Measurements from ENCODE around the gene SLC35G3. TPM values are rescaled to one million over a fixed set of nuclear protein-coding genes. Genes with fewer than 3 reads are reported as not detected.

Gene SLC35G3
- total RNA-seq, 1 donor from 2014 or later = not detected

DNA sequence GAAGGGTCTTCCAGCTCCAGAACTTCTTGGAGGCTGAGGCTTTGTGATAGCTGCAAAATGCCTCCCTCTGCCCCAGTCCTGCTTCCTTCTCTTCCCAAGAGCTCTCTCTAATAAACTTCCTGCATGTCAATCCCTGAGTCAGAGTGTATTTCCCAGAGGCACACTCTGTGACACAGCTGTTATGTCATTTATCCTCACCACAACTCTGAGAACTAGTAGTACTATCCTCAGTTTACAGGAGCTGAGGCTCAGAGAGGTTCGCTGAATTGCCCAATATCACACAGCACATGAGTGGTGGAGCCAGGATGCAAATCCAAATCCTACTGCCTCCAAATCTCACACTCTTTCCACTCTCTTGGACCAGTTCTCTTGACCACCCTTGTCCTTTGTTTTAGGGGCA, 26.5 kb downstream of the SLC35G3 start:
- Histone ChIP-seq H3K4me3 (no peak overlapping the region), H3K27me3 (ENCODE audit: low read depth) (no peaks in the 10 kb centered on the region), H3K4me1 (peaks cover 4% of the 10 kb centered on the region), H3K9me3 (replicated peaks) (no peaks in the 10 kb centered on the region), H3K27ac (replicated peaks) (no peak overlapping the region), H3K36me3 (peaks cover 63% of the 10 kb centered on the region)
- TF ChIP-seq, protein P1, sequence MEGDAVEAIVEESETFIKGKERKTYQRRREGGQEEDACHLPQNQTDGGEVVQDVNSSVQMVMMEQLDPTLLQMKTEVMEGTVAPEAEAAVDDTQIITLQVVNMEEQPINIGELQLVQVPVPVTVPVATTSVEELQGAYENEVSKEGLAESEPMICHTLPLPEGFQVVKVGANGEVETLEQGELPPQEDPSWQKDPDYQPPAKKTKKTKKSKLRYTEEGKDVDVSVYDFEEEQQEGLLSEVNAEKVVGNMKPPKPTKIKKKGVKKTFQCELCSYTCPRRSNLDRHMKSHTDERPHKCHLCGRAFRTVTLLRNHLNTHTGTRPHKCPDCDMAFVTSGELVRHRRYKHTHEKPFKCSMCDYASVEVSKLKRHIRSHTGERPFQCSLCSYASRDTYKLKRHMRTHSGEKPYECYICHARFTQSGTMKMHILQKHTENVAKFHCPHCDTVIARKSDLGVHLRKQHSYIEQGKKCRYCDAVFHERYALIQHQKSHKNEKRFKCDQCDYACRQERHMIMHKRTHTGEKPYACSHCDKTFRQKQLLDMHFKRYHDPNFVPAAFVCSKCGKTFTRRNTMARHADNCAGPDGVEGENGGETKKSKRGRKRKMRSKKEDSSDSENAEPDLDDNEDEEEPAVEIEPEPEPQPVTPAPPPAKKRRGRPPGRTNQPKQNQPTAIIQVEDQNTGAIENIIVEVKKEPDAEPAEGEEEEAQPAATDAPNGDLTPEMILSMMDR (IDR thresholded peaks at IDR 0.05; ENCODE audit: borderline replicate concordance) = no peak
- intact Hi-C loops (cut with micrococcal nuclease) = no loop called here
- no peak for DNase-seq

DNA sequence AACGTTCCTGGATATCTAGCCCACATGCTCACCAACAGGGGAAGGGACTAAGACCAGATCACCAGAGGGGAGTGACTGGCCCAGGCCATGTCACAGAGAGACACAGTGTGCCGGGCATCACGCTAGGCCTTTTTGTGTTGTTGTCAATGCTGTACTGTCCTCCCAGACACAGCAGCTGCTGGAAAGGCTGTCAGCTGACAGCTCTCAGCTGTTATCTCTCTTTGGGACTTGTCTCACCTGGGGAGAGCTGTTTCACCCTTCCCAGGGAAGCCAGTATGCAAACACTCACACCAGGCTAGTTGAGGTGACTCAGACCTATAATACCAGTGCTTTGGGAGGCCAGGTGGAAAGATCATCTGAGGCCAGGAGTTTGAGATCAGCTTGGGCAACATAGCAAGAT, 27.1 kb downstream of the SLC35G3 start:
- H3K9me3 ChIP-seq (replicated peaks) = no peaks in the 10 kb centered on the region
- H3K4me1 ChIP-seq = peaks cover 4% of the 10 kb centered on the region
- H3K27ac ChIP-seq (replicated peaks) = no peak overlapping the region
- TF ChIP-seq, protein P1 (IDR thresholded peaks at IDR 0.05; ENCODE audit: borderline replicate concordance) = no peak
- H3K27me3 ChIP-seq (ENCODE audit: low read depth) = no peaks in the 10 kb centered on the region
- intact Hi-C loops (cut with micrococcal nuclease) = no loop called here
- DNase-seq = no peak
- no peak overlapping the region for H3K4me3 ChIP-seq
- H3K36me3 ChIP-seq = peaks cover 57% of the 10 kb centered on the region

DNA sequence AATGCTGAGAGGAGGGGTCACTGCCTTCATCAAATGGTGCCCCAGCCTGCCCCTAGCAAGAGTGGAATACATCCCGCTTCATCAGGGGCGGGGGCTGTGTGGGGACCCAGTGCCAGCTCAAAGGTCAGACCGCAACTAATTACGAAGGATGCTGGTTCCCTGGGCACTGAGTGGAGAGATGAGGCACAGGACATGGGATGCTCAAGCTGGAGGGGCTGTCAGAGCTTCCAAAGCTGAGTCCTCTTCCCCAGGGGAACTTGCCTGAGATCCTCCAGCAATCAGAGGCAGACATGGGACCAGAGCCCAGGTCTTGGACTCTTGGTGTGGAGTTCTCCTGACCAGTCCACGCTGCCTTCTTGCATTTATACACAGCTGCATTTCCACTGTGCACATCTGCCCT, 27.7 kb downstream of the SLC35G3 start:
- Histone ChIP-seq H3K4me1 (peaks cover under 1% of the 10 kb centered on the region), H3K36me3 (peaks cover 59% of the 10 kb centered on the region), H3K9me3 (replicated peaks) (no peaks in the 10 kb centered on the region), H3K4me3 (no peak overlapping the region), H3K27me3 (ENCODE audit: low read depth) (no peaks in the 10 kb centered on the region), H3K27ac (replicated peaks) (no peak overlapping the region)
- intact Hi-C loops (cut with micrococcal nuclease) = no loop called here
- TF ChIP-seq, protein P1 (IDR thresholded peaks at IDR 0.05; ENCODE audit: borderline replicate concordance) = no peak
- no peak for DNase-seq

DNA sequence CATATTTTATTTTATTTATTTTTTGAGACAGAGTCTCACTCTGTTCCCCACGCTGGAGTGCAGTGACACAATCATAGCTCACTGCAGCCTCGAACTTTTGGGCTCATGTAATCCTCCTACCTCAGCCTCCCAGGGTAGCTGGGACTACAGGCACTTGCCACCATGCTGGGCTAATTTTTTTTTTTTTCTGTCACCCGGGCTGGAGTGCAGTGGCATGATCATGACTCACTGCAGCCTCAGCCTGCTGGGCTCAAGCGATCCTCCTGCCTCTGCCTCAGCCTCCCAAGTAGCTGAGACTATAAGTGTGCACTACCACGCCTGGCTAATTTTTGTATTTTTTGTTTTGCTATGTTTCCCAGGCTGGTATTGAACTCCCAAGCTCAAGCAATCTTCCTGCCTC, 29.5 kb downstream of the SLC35G3 start:
- no peak overlapping the region for H3K4me3 ChIP-seq

DNA sequence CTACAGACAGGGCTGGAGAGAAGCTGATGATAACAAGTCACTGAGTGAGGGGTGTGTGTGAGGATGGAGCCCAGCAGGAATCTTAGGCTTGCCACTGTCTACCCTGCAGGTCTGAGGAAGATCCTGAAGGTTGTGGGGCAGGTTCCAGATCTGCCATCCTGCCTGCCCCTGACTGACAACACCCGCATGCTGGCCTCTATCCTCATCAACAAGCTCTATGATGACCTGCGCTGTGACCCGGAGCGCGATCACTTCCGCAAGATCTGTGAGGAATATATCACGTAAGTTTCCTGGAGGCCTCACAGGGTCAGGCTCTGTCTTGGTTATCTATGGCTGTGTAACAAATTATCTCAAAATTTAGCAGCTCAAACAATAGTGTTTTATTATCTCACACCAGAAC, 30.3 kb downstream of the SLC35G3 start:
- intact Hi-C loops (cut with micrococcal nuclease) = no loop called here

More for the DNA sequence above, 29.5 kb downstream of the SLC35G3 start:
- TF ChIP-seq, protein P1 (IDR thresholded peaks at IDR 0.05; ENCODE audit: borderline replicate concordance) = no peak
- H3K36me3 ChIP-seq = peaks cover 67% of the 10 kb centered on the region
- intact Hi-C loops (cut with micrococcal nuclease) = no loop called here
- no peak overlapping the region for H3K27ac ChIP-seq (replicated peaks)
- H3K4me1 ChIP-seq = no peaks in the 10 kb centered on the region
- no peaks in the 10 kb centered on the region for H3K27me3 ChIP-seq (ENCODE audit: low read depth)
- no peak for DNase-seq
- H3K9me3 ChIP-seq (replicated peaks) = no peaks in the 10 kb centered on the region

More for the DNA sequence above, 30.3 kb downstream of the SLC35G3 start:
- H3K27ac ChIP-seq (replicated peaks) = no peak overlapping the region
- no peaks in the 10 kb centered on the region for H3K4me1 ChIP-seq
- no peaks in the 10 kb centered on the region for H3K9me3 ChIP-seq (replicated peaks)
- H3K36me3 ChIP-seq = peaks cover 73% of the 10 kb centered on the region
- H3K27me3 ChIP-seq (ENCODE audit: low read depth) = no peaks in the 10 kb centered on the region
- no peak overlapping the region for H3K4me3 ChIP-seq
- TF ChIP-seq, protein P1 (IDR thresholded peaks at IDR 0.05; ENCODE audit: borderline replicate concordance) = no peak
- DNase-seq = no peak

Data from left ventricle myocardium inferior (tissue), 1 donor.